Prostate gland (tissue), 2 donors: ENCODE data around the gene MYH3. TPM values are rescaled to one million over a fixed set of nuclear protein-coding genes. Genes with fewer than 3 reads are reported as not detected.

Source experiments
- total RNA-seq, 2 donors: library from RNA; depleted of rRNA; stranded (reverse); fragments of >200 nt; gene quantifications; one replicate each; pipeline ENCODE4 v1.1.0, GENCODE V29; 2016

Gene MYH3
- total RNA-seq, 2 donors from 2014 or later = 5.9 to 14.8 TPM

Other genes starting within 250 kb of the MYH3 start
- under 1 TPM; 0.05 to 0.40 TPM for gene MYH8, start 235.4 kb downstream of the MYH3 start, total RNA-seq
- not detected for gene MYH4, start 187.8 kb downstream of the MYH3 start, total RNA-seq
- under 1 TPM in 1 of 2 donors, not detected in 1; 0.06 TPM for gene MYH1, start 138.8 kb downstream of the MYH3 start, total RNA-seq
- under 1 TPM; 0.18 to 0.23 TPM for gene MYH2, start 107.7 kb downstream of the MYH3 start, total RNA-seq
- 10 to 100 TPM; 21.7 to 38.3 TPM for gene SCO1, start 40.2 kb upstream of the MYH3 start, total RNA-seq
- gene ADPRM, start 40.3 kb upstream of the MYH3 start, total RNA-seq = 10 to 100 TPM in 1 of 2 donors, 1 to 10 TPM in 1; 9.7 to 23.1 TPM
- gene TMEM220, start 72.7 kb upstream of the MYH3 start, total RNA-seq = 10 to 100 TPM; 18.4 to 30.1 TPM
- gene TMEM238L, start 146.8 kb upstream of the MYH3 start, total RNA-seq = 10 to 100 TPM in 1 of 2 donors, 1 to 10 TPM in 1; 7.7 to 12.0 TPM
- gene PIRT, start 180.8 kb upstream of the MYH3 start, total RNA-seq = 1 to 10 TPM in 1 of 2 donors, not detected in 1; 1.2 TPM